Activated T-cell treated with anti-CD3 and anti-CD28 coated beads, Interleukin-2, amount 50 U/mL, for 4 hours (primary cell): ENCODE results near the gene DZIP1L. TPM values are rescaled to one million over a fixed set of nuclear protein-coding genes. Genes with fewer than 3 reads are reported as not detected.

Experiments
- ATAC-seq, 2 donors: fragments of 200-7000 bp; cut with Tn5 transposase; one replicate each; pipeline ENCODE4 v1.10.0; 2021
- DNase-seq: peaks from one replicate; pipeline ENCODE4 v3.0.0-alpha.2; 2020
- H3K27me3 Mint-ChIP-seq: one replicate; pipeline ENCODE4 v1.8.0; 2021; ENCODE audit warnings: low read depth, mixed read lengths
- H3K36me3 Mint-ChIP-seq: one replicate; pipeline ENCODE4 v1.8.0; 2022; ENCODE audit warnings: mixed read lengths; ENCODE audit not compliant: insufficient read depth
- H3K4me1 Mint-ChIP-seq: one replicate; pipeline ENCODE4 v1.8.0; 2021; ENCODE audit warnings: low read depth, mixed read lengths
- H3K4me3 Mint-ChIP-seq: one replicate; pipeline ENCODE4 v1.8.0; 2021; ENCODE audit warnings: mild to moderate bottlenecking, moderate library complexity, mixed read lengths
- H3K9me3 Mint-ChIP-seq: one replicate; pipeline ENCODE4 v1.8.0; 2021; ENCODE audit warnings: mixed read lengths
- total RNA-seq, 3 donors: library from RNA; stranded (reverse); gene quantifications; one replicate each; pipeline ENCODE4 v1.2.1, GENCODE V29; 2021

Gene DZIP1L
- total RNA-seq, 3 donors from 2014 or later, result not detected

GRCh38 chr3:138023754-138024153 lies 91.7 kb downstream of the DZIP1L start:
- no peak overlapping the region for H3K4me3 Mint-ChIP-seq
- H3K36me3 Mint-ChIP-seq, result no peaks in the 10 kb centered on the region
- no peaks in the 10 kb centered on the region for H3K4me1 Mint-ChIP-seq
- DNase-seq (no peak), ATAC-seq (no peak)
- no peaks in the 10 kb centered on the region for H3K9me3 Mint-ChIP-seq
- H3K27me3 Mint-ChIP-seq, result peaks cover 2% of the 10 kb centered on the region

GRCh38 chr3:138019281-138020069 lies 95.9 kb downstream of the DZIP1L start:
- DNase-seq (no peak), ATAC-seq (no peak)
- Mint-ChIP-seq H3K27me3 (no peaks in the 10 kb centered on the region), H3K4me3 (no peak overlapping the region), H3K36me3 (no peaks in the 10 kb centered on the region), H3K4me1 (no peaks in the 10 kb centered on the region), H3K9me3 (no peaks in the 10 kb centered on the region)

DNA sequence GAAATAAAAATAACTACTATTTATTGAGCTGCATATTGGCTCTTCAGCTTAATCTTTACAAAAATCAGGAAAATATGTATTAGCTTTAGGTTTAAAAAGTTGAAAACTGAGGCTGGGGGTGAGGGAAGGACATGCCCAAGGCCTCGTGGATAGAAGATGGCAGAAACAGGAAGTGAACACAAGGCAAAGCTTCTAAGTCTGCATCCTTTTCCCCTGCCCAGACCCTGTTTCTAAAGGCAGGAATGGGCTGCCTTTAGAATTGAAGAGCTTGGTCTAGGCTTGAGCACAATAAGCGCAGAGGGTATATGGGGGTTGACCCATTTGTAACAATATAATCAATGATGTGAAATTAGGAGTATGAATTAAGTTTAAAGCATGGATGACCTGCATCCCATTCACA lies 99.3 kb downstream of the DZIP1L start:
- no peaks in the 10 kb centered on the region for H3K36me3 Mint-ChIP-seq
- no peaks in the 10 kb centered on the region for H3K27me3 Mint-ChIP-seq
- DNase-seq (no peak), ATAC-seq (no peak)
- no peaks in the 10 kb centered on the region for H3K9me3 Mint-ChIP-seq
- no peak overlapping the region for H3K4me3 Mint-ChIP-seq
- no peaks in the 10 kb centered on the region for H3K4me1 Mint-ChIP-seq

DNA sequence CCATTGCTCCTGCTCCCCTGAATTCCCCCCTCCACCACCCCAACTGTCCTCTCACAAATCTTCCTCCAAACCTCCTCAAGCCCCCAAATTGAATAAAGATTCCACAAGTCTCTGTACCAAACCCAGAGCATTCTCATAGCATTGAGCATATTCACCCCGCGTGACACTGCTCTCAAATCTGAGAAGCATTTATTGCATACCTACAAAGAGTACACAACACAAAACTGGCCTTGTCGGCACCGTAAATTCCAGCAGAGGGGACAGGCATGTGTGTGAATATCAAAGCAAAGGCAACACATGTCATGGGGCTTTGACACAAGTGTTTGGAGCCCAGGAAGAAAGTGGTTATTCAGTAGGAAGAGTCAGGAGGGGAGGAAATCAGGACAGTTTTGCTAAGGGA lies 102.9 kb downstream of the DZIP1L start:
- Mint-ChIP-seq H3K36me3 (no peaks in the 10 kb centered on the region), H3K27me3 (peaks cover 3% of the 10 kb centered on the region), H3K4me3 (no peak overlapping the region), H3K4me1 (no peaks in the 10 kb centered on the region), H3K9me3 (no peaks in the 10 kb centered on the region)
- DNase-seq (no peak), ATAC-seq (no peak)

Other genes starting within 250 kb of the DZIP1L start
- gene CLDN18, start 105.4 kb downstream of the DZIP1L start, total RNA-seq, result under 1 TPM; 0.08 to 0.18 (median 0.13) TPM
- gene A4GNT, start 16.8 kb upstream of the DZIP1L start, total RNA-seq, result not detected
- 10 to 100 TPM; 36.2 to 40.9 (median 37.8) TPM for gene DBR1, start 59.3 kb upstream of the DZIP1L start, total RNA-seq
- 10 to 100 TPM; 51.4 to 54.6 (median 52.4) TPM for gene ARMC8, start 71.7 kb upstream of the DZIP1L start, total RNA-seq
- not detected for gene NME9, start 214.2 kb upstream of the DZIP1L start, total RNA-seq
- gene MRAS, start 233.0 kb upstream of the DZIP1L start, total RNA-seq, result under 1 TPM; 0.19 to 0.56 (median 0.34) TPM